DOHH2 (cell line): Measurements from ENCODE around the gene ZC3HAV1.

Source experiments
- H3F3A ChIP-seq: fragments of 200-600 bp; sonication (generic), shearing (Covaris generic); 2 replicates; pipeline ENCODE4 v1.6.0; 2016; ENCODE audit warnings: antibody characterized with exemption, mild to moderate bottlenecking; ENCODE audit not compliant: control insufficient read depth, insufficient read depth
- H3K27ac ChIP-seq: fragments of 200-600 bp; sonication (generic); 2 replicates; pipeline ENCODE4 v1.5.1; 2014; ENCODE audit warnings: low read depth, mild to moderate bottlenecking, low read length, moderate library complexity
- H3K27me3 ChIP-seq: fragments of 200-600 bp; sonication (generic); 2 replicates; pipeline ENCODE4 v1.6.1; 2014; ENCODE audit warnings: mild to moderate bottlenecking, low read length, mixed read lengths; ENCODE audit not compliant: control insufficient read depth
- H3K36me3 ChIP-seq: fragments of 200-600 bp; sonication (generic); 2 replicates; pipeline ENCODE4 v1.6.1; 2014; ENCODE audit warnings: mild to moderate bottlenecking, low read length, moderate library complexity, mixed read lengths; ENCODE audit not compliant: control insufficient read depth
- H3K4me1 ChIP-seq: fragments of 200-600 bp; sonication (generic); 2 replicates; pipeline ENCODE4 v1.6.1; 2014; ENCODE audit warnings: mild to moderate bottlenecking, low read length, mixed read lengths; ENCODE audit not compliant: control insufficient read depth
- H3K4me2 ChIP-seq: fragments of 200-600 bp; sonication (generic); 2 replicates; pipeline ENCODE4 v1.6.0; 2014; ENCODE audit warnings: mild to moderate bottlenecking, low read length, moderate library complexity
- H3K4me3 ChIP-seq: fragments of 200-600 bp; sonication (generic); 2 replicates; pipeline ENCODE4 v1.5.1; 2014; ENCODE audit warnings: mild to moderate bottlenecking, low read length, mixed read lengths
- H3K79me2 ChIP-seq: fragments of 200-600 bp; sonication (generic); 2 replicates; pipeline ENCODE4 v1.6.1; 2014; ENCODE audit warnings: mild to moderate bottlenecking, low read length, mixed read lengths; ENCODE audit not compliant: control insufficient read depth
- H3K9me2 ChIP-seq: fragments of 200-600 bp; sonication (generic); replicated peaks from 2 replicates; pipeline ENCODE4 v1.6.1; 2014; ENCODE audit warnings: mild to moderate bottlenecking, low read length, mixed read lengths; ENCODE audit not compliant: control insufficient read depth
- H3K9me3 ChIP-seq: fragments of 200-600 bp; sonication (generic); 2 replicates; pipeline ENCODE4 v1.6.1; 2014; ENCODE audit warnings: antibody characterized with exemption, low read length, mixed read lengths; ENCODE audit not compliant: control insufficient read depth, insufficient read depth
- H4K20me1 ChIP-seq: fragments of 200-600 bp; sonication (generic); 2 replicates; pipeline ENCODE4 v1.6.0; 2014; ENCODE audit warnings: low read depth, mild to moderate bottlenecking, antibody characterized with exemption, low read length, moderate library complexity; ENCODE audit not compliant: control insufficient read depth, insufficient read depth
- CTCF ChIP-seq: fragments of 200-600 bp; sonication (generic); IDR thresholded peaks from one replicate; pipeline ENCODE4 v1.5.1; 2014; ENCODE audit warnings: antibody characterized with exemption, mild to moderate bottlenecking, low read depth, low read length; ENCODE audit not compliant: poor library complexity, severe bottlenecking
- EZH2phosphoT487 ChIP-seq: fragments of 200-600 bp; sonication (generic); IDR thresholded peaks from 2 replicates; pipeline ENCODE4 v1.6.1; 2017; ENCODE audit warnings: borderline replicate concordance, mild to moderate bottlenecking, antibody characterized with exemption, low read length, moderate library complexity, mixed read lengths

Gene ZC3HAV1

GRCh38 chr7:139023076-139023475 is 86.4 kb downstream of the ZC3HAV1 start:
- Histone ChIP-seq H3K9me3 (no peaks in the 10 kb centered on the region), H3K4me1 (no peaks in the 10 kb centered on the region), H3K4me3 (no peak overlapping the region), H3K27ac (no peak overlapping the region), H3K79me2 (no peaks in the 10 kb centered on the region), H3K36me3 (no peaks in the 10 kb centered on the region), H3K9me2 (no peaks in the 10 kb centered on the region), H3K4me2 (no peak overlapping the region), H4K20me1 (no peaks in the 10 kb centered on the region), H3K27me3 (no peaks in the 10 kb centered on the region), H3F3A (no peaks in the 10 kb centered on the region)
- TF ChIP-seq EZH2phosphoT487, result no peak
- TF ChIP-seq CTCF, result no peak

- H3K36me3 ChIP-seq, result no peaks in the 10 kb centered on the region
- no peak overlapping the region for H3K27ac ChIP-seq
- TF ChIP-seq CTCF (no peak), EZH2phosphoT487 (no peak)
- no peaks in the 10 kb centered on the region for H3K9me3 ChIP-seq
- no peaks in the 10 kb centered on the region for H4K20me1 ChIP-seq
- H3K9me2 ChIP-seq, result no peaks in the 10 kb centered on the region
- H3K4me1 ChIP-seq, result no peaks in the 10 kb centered on the region
- H3K4me2 ChIP-seq, result no peak overlapping the region
- H3K4me3 ChIP-seq, result no peak overlapping the region
- H3F3A ChIP-seq, result no peaks in the 10 kb centered on the region
- H3K27me3 ChIP-seq, result no peaks in the 10 kb centered on the region
- H3K79me2 ChIP-seq, result no peaks in the 10 kb centered on the region
These were observed 87.2 kb downstream of the ZC3HAV1 start for GRCh38 chr7:139022286-139022685.

DNA sequence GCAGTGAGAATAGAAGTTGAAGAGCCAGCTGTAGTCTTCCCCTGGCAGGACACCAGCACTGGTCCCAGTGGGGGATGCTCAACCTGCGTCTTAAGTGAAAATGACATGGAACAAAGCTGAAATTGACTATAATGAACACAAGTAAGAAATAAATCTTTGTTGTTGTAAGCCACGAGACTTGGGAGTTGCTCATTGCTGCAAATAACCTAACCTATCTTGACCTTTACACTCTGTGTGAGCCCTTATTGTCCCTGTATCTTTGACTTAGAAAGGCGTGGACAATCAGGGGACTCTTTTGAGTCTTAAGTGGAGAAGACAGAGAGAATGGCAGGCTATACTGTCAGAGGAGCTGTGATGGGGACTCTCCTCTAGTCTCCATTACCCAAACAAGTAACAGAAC is 90.6 kb downstream of the ZC3HAV1 start:
- Histone ChIP-seq H3K4me3 (no peak overlapping the region), H4K20me1 (no peaks in the 10 kb centered on the region), H3K36me3 (no peaks in the 10 kb centered on the region), H3F3A (no peaks in the 10 kb centered on the region), H3K9me3 (no peaks in the 10 kb centered on the region), H3K27ac (no peak overlapping the region), H3K79me2 (no peaks in the 10 kb centered on the region), H3K4me2 (no peak overlapping the region), H3K27me3 (0 out of 2 replicates have a peak, but pooled peaks cover 4% of the 10 kb centered on the region), H3K4me1 (no peaks in the 10 kb centered on the region), H3K9me2 (no peaks in the 10 kb centered on the region)
- TF ChIP-seq EZH2phosphoT487, result no peak
- TF ChIP-seq CTCF, result no peak

- no peaks in the 10 kb centered on the region for H3K4me1 ChIP-seq
- H3F3A ChIP-seq, result no peaks in the 10 kb centered on the region
- no peaks in the 10 kb centered on the region for H3K9me3 ChIP-seq
- no peaks in the 10 kb centered on the region for H3K36me3 ChIP-seq
- no peaks in the 10 kb centered on the region for H4K20me1 ChIP-seq
- no peak overlapping the region for H3K4me2 ChIP-seq
- TF ChIP-seq CTCF, result peak; percentile 84
- no peak for TF ChIP-seq EZH2phosphoT487
- H3K27ac ChIP-seq, result no peak overlapping the region
- H3K9me2 ChIP-seq, result no peaks in the 10 kb centered on the region
- no peak overlapping the region for H3K4me3 ChIP-seq
- H3K27me3 ChIP-seq, result 0 out of 2 replicates have a peak, but pooled peaks cover 4% of the 10 kb centered on the region
- no peaks in the 10 kb centered on the region for H3K79me2 ChIP-seq
These were observed 92.5 kb downstream of the ZC3HAV1 start for GRCh38 chr7:139016931-139017511.
